ENCODE results near the gene STK39. TPM values are rescaled to one million over a fixed set of nuclear protein-coding genes. Genes with fewer than 3 reads are reported as not detected.

The STK39 gene
- total and polyA plus RNA-seq, 2 experiments from 2014 or later = 3.2 to 14.6 TPM

GRCh38 chr2:168056242-168056787 lies 191.1 kb downstream of the STK39 start:
- no peaks in the 10 kb centered on the region for H3K36me3 ChIP-seq (ENCODE audit: low read depth)
- TF ChIP-seq EZH2 (IDR thresholded peaks at IDR 0.05; ENCODE audit: insufficient read depth, poor library complexity, severe bottlenecking) (no peak), EZH2phosphoT487 (IDR thresholded peaks at IDR 0.05; ENCODE audit: insufficient read depth, low read depth) (no peak)
- H2AFZ ChIP-seq = no peak overlapping the region
- no peaks in the 10 kb centered on the region for H3F3A ChIP-seq (ENCODE audit: insufficient read depth)
- H3K9ac ChIP-seq = no peak overlapping the region
- no peaks in the 10 kb centered on the region for H3K9me3 ChIP-seq (ENCODE audit: low read depth)
- H3K4me3 ChIP-seq = no peak overlapping the region
- no peaks in the 10 kb centered on the region for H3K27me3 ChIP-seq (replicated peaks; ENCODE audit: insufficient read depth)
- H3K4me2 ChIP-seq (ENCODE audit: unreplicated experiment) = no peak overlapping the region
- in situ Hi-C loops (cut with MboI) = no loop called here
- no peak for DNase-seq
- H3K4me1 ChIP-seq (ENCODE audit: insufficient read depth) = 0 out of 2 replicates have a peak, but pooled peaks cover 4% of the 10 kb centered on the region
- H4K20me1 ChIP-seq (ENCODE audit: insufficient read depth) = no peaks in the 10 kb centered on the region
- no peak overlapping the region for H3K27ac ChIP-seq
- 93 to 99% methylated on average over 9 of the region's 9 CpGs for WGBS, 2 experiments (ENCODE audit: low coverage in 1 of 2, low lambda C conversion rate in 2 of 2, missing lambda C conversion rate in 2 of 2)
- no peaks in the 10 kb centered on the region for H3K9me2 ChIP-seq (ENCODE audit: insufficient read depth)
- H3K79me2 ChIP-seq (ENCODE audit: insufficient read depth) = no peaks in the 10 kb centered on the region

DNA sequence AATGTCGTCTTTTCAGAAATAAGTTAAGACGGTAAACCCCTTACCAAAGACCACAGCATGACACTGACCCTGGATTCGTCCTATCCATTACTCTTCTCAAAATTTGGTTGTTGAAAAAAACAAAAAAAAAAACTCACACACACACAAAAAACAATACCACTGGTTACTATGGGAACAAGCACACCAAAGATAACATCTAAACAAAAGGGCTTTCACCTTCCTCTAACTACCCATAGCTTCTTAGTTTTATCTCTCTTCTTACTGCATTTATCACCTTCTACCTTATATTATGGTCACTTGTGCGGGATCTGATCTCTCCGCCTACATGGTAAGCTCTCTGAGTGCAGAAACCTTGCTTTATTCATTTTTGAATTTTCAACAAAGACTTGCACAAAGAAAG lies 192.7 kb downstream of the STK39 start:
- no peak for DNase-seq
- in situ Hi-C loops (cut with MboI) = no loop called here
- 84 to 89% methylated on average over 5 of the region's 5 CpGs for WGBS, 2 experiments (ENCODE audit: low coverage in 1 of 2, low lambda C conversion rate in 2 of 2, missing lambda C conversion rate in 2 of 2)
- Histone ChIP-seq H3K4me1 (ENCODE audit: insufficient read depth) (no peaks in the 10 kb centered on the region), H3F3A (ENCODE audit: insufficient read depth) (no peaks in the 10 kb centered on the region), H3K9me3 (ENCODE audit: low read depth) (no peaks in the 10 kb centered on the region), H3K4me3 (no peak overlapping the region), H3K9me2 (ENCODE audit: insufficient read depth) (no peaks in the 10 kb centered on the region), H3K9ac (no peak overlapping the region), H4K20me1 (ENCODE audit: insufficient read depth) (no peaks in the 10 kb centered on the region), H3K36me3 (ENCODE audit: low read depth) (0 out of 2 replicates have a peak, but pooled peaks cover 3% of the 10 kb centered on the region), H3K4me2 (ENCODE audit: unreplicated experiment) (no peak overlapping the region), H3K27ac (no peak overlapping the region), H3K79me2 (ENCODE audit: insufficient read depth) (no peaks in the 10 kb centered on the region), H3K27me3 (replicated peaks; ENCODE audit: insufficient read depth) (no peaks in the 10 kb centered on the region), H2AFZ (no peak overlapping the region)
- TF ChIP-seq EZH2phosphoT487 (IDR thresholded peaks at IDR 0.05; ENCODE audit: insufficient read depth, low read depth) (no peak), EZH2 (IDR thresholded peaks at IDR 0.05; ENCODE audit: insufficient read depth, poor library complexity, severe bottlenecking) (no peak)

- no peaks in the 10 kb centered on the region for H3K9me3 ChIP-seq (ENCODE audit: low read depth)
- 52 to 53% methylated on average over 3 of the region's 3 CpGs for WGBS, 2 experiments (ENCODE audit: low coverage in 1 of 2, low lambda C conversion rate in 2 of 2, missing lambda C conversion rate in 2 of 2)
Measured at GRCh38 chr2:168053676-168054075, 193.7 kb downstream of the STK39 start.

GRCh38 chr2:168052773-168053172 lies 194.6 kb downstream of the STK39 start:
- Histone ChIP-seq H3K4me2 (ENCODE audit: unreplicated experiment) (no peak overlapping the region), H2AFZ (no peak overlapping the region), H3K27ac (no peak overlapping the region), H4K20me1 (ENCODE audit: insufficient read depth) (no peaks in the 10 kb centered on the region), H3K27me3 (replicated peaks; ENCODE audit: insufficient read depth) (no peaks in the 10 kb centered on the region), H3K4me3 (no peak overlapping the region), H3K9me3 (ENCODE audit: low read depth) (no peaks in the 10 kb centered on the region), H3K4me1 (ENCODE audit: insufficient read depth) (no peaks in the 10 kb centered on the region), H3K9ac (no peak overlapping the region), H3K9me2 (ENCODE audit: insufficient read depth) (no peaks in the 10 kb centered on the region), H3K36me3 (ENCODE audit: low read depth) (0 out of 2 replicates have a peak, but pooled peaks cover 3% of the 10 kb centered on the region), H3K79me2 (ENCODE audit: insufficient read depth) (no peaks in the 10 kb centered on the region), H3F3A (ENCODE audit: insufficient read depth) (no peaks in the 10 kb centered on the region)
- TF ChIP-seq EZH2phosphoT487 (IDR thresholded peaks at IDR 0.05; ENCODE audit: insufficient read depth, low read depth) (no peak), EZH2 (IDR thresholded peaks at IDR 0.05; ENCODE audit: insufficient read depth, poor library complexity, severe bottlenecking) (no peak)
- DNase-seq = no peak
- WGBS, 2 experiments (ENCODE audit: low coverage in 1 of 2, low lambda C conversion rate in 2 of 2, missing lambda C conversion rate in 2 of 2) = 73 to 78% methylated on average over 4 of the region's 4 CpGs
- in situ Hi-C loops (cut with MboI) = no loop called here

More at GRCh38 chr2:168053676-168054075, 193.7 kb downstream of the STK39 start:
- Histone ChIP-seq H3F3A (ENCODE audit: insufficient read depth) (no peaks in the 10 kb centered on the region), H3K4me2 (ENCODE audit: unreplicated experiment) (no peak overlapping the region), H3K36me3 (ENCODE audit: low read depth) (0 out of 2 replicates have a peak, but pooled peaks cover 3% of the 10 kb centered on the region), H2AFZ (no peak overlapping the region), H4K20me1 (ENCODE audit: insufficient read depth) (no peaks in the 10 kb centered on the region), H3K4me1 (ENCODE audit: insufficient read depth) (no peaks in the 10 kb centered on the region), H3K27ac (no peak overlapping the region), H3K9me2 (ENCODE audit: insufficient read depth) (no peaks in the 10 kb centered on the region), H3K27me3 (replicated peaks; ENCODE audit: insufficient read depth) (no peaks in the 10 kb centered on the region), H3K9ac (no peak overlapping the region), H3K79me2 (ENCODE audit: insufficient read depth) (no peaks in the 10 kb centered on the region), H3K4me3 (no peak overlapping the region)
- DNase-seq = no peak
- in situ Hi-C loops (cut with MboI) = no loop called here
- TF ChIP-seq EZH2phosphoT487 (IDR thresholded peaks at IDR 0.05; ENCODE audit: insufficient read depth, low read depth) (no peak), EZH2 (IDR thresholded peaks at IDR 0.05; ENCODE audit: insufficient read depth, poor library complexity, severe bottlenecking) (no peak)

Measured in GM23248 (cell line).